NT2/D1 (cell line): ENCODE data around the gene ZNF74.

Experiments
- DNase-seq: peaks from one replicate; pipeline ENCODE4 v3.0.0-alpha.2; 2011; ENCODE audit warnings: low read depth, low spot score
- H3K27me3 ChIP-seq: 2 replicates; pipeline ENCODE4 v1.6.0; 2011; ENCODE audit warnings: mild to moderate bottlenecking; ENCODE audit not compliant: insufficient read length, insufficient read depth
- H3K36me3 ChIP-seq: 2 replicates; pipeline ENCODE4 v1.6.1; 2011; ENCODE audit warnings: mild to moderate bottlenecking, low read length, mixed read lengths; ENCODE audit not compliant: insufficient read depth, insufficient read length
- H3K4me1 ChIP-seq: 2 replicates; pipeline ENCODE4 v1.5.1; 2011; ENCODE audit not compliant: insufficient read depth, insufficient read length
- H3K4me3 ChIP-seq: 2 replicates; pipeline ENCODE4 v1.5.1; 2011; ENCODE audit warnings: low read depth; ENCODE audit not compliant: insufficient read length
- H3K9ac ChIP-seq: 2 replicates; pipeline ENCODE4 v1.6.0; 2011; ENCODE audit warnings: low read depth; ENCODE audit not compliant: insufficient read length
- H3K9me3 ChIP-seq: 2 replicates; pipeline ENCODE4 v1.5.1; 2011; ENCODE audit warnings: mild to moderate bottlenecking, low read length; ENCODE audit not compliant: insufficient read depth
- SUZ12 ChIP-seq: IDR thresholded peaks from 2 replicates; pipeline ENCODE4 v1.6.1; 2011; ENCODE audit not compliant: insufficient read length, insufficient read depth; ENCODE audit errors: extremely low read depth
- YY1 ChIP-seq: IDR thresholded peaks from 2 replicates; pipeline ENCODE4 v1.6.1; 2011; ENCODE audit not compliant: insufficient read length, insufficient read depth
- ZNF274 ChIP-seq: IDR thresholded peaks from 2 replicates; pipeline ENCODE4 v1.6.1; 2011; ENCODE audit warnings: mild to moderate bottlenecking, low read depth, low read length

ZNF74 gene

GRCh38 chr22:20437613-20438426, 43.9 kb downstream of the ZNF74 start, which contains the start of gene SCARF2:
TSS of gene SCARF2 (minus strand) at chr22:20437825. CDS start at chr22:20437754, 71 bp downstream.
- peaks cover 16% of the 10 kb centered on the region for H3K27me3 ChIP-seq

DNA sequence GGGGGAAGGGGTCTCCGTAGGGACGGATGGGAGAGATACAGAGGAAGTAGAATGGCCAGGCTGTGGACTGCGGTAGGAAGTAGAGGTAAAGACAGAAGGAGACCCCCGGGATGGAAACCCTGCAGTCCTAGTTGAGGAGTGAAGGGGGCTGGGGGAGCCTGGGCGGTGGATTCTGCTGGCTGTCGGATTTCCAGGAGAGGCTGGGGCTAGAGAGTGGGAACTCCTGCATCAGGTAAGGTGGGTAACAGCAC, 44.4 kb downstream of the ZNF74 start:
- Histone ChIP-seq H3K27me3 (peaks cover 16% of the 10 kb centered on the region), H3K9ac (peak overlapping the region; percentile 91), H3K4me3 (peak overlapping the region; percentile 68), H3K9me3 (no peaks in the 10 kb centered on the region), H3K4me1 (peaks cover 16% of the 10 kb centered on the region), H3K36me3 (peaks cover 18% of the 10 kb centered on the region)
- no peak for DNase-seq
- no peak for TF ChIP-seq ZNF274
- TF ChIP-seq SUZ12 = no peak
- TF ChIP-seq YY1 = no peak

More at GRCh38 chr22:20437613-20438426, 43.9 kb downstream of the ZNF74 start, which contains the start of gene SCARF2:
- TF ChIP-seq YY1 = no peak
- TF ChIP-seq ZNF274 = no peak
- TF ChIP-seq SUZ12 = no peak
- peak within 1 kb of the TSS; percentile 78 for H3K4me3 ChIP-seq
- peaks cover 16% of the 10 kb centered on the region for H3K4me1 ChIP-seq
- peak within 1 kb of the TSS; percentile 91 for H3K9ac ChIP-seq
- no peak for DNase-seq
- no peaks in the 10 kb centered on the region for H3K9me3 ChIP-seq
- peaks cover 18% of the 10 kb centered on the region for H3K36me3 ChIP-seq

DNA sequence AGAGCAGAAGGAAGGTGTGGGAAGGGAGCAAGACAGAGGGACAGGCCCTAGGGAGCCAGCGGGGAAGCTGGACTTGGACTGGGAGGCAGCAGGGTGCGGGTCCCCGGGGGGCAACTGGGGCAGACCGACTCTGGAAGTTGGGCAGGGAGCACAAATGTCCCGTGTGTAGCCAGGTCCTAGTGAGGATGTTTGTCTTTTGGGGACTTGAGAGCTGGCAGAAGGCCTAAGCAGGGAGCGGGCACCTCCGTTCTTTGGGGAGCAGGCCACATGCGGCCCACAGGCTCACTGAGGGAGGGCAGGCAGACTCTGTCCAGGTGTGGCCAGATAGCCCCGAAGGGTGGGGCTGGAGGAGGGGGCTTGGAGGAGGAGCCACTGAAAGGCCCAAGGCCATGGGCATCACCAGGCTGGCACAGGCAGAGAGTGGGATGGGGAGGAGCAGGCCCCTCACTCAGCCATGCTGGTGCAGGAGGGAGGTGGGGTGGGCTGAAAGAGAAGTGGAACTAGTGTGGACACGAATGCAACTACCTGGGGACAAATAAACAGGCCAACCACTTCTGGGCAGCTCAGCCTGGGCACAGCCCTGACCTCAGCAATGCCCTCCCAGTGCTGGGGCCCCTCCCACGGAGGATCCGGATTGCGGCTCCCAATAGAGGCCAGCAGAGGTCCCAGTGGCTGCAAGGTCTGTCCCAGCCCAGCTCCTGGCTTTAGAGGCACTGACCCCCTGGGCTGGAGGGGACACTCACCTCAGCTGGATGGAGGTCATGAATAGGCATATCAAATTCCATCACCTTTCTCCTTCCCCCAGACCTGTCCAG, 44.9 kb downstream of the ZNF74 start:
- Histone ChIP-seq H3K9me3 (no peaks in the 10 kb centered on the region), H3K36me3 (peaks cover 15% of the 10 kb centered on the region), H3K4me3 (peak overlapping the region; percentile 68), H3K27me3 (peaks cover 16% of the 10 kb centered on the region), H3K9ac (peak overlapping the region; percentile 91), H3K4me1 (peaks cover 16% of the 10 kb centered on the region)
- no peak for TF ChIP-seq ZNF274
- TF ChIP-seq YY1 = no peak
- no peak for TF ChIP-seq SUZ12
- DNase-seq = no peak

GRCh38 chr22:20439556-20439927, 45.6 kb downstream of the ZNF74 start:
- peaks cover 12% of the 10 kb centered on the region for H3K36me3 ChIP-seq
- no peak overlapping the region for H3K9ac ChIP-seq
- H3K9me3 ChIP-seq = no peaks in the 10 kb centered on the region
- H3K27me3 ChIP-seq = peaks cover 16% of the 10 kb centered on the region
- TF ChIP-seq YY1 (no peak), ZNF274 (no peak), SUZ12 (no peak)
- no peak for DNase-seq
- H3K4me3 ChIP-seq = no peak overlapping the region
- peaks cover 16% of the 10 kb centered on the region for H3K4me1 ChIP-seq

GRCh38 chr22:20439928-20440575, 46.1 kb downstream of the ZNF74 start:
- TF ChIP-seq ZNF274 = no peak
- TF ChIP-seq YY1 = no peak
- no peak for TF ChIP-seq SUZ12
- H3K9ac ChIP-seq = no peak overlapping the region
- no peak overlapping the region for H3K4me3 ChIP-seq
- H3K36me3 ChIP-seq = peaks cover 8% of the 10 kb centered on the region
- no peaks in the 10 kb centered on the region for H3K9me3 ChIP-seq
- peaks cover 16% of the 10 kb centered on the region for H3K4me1 ChIP-seq
- DNase-seq = no peak
- H3K27me3 ChIP-seq = peaks cover 16% of the 10 kb centered on the region

DNA sequence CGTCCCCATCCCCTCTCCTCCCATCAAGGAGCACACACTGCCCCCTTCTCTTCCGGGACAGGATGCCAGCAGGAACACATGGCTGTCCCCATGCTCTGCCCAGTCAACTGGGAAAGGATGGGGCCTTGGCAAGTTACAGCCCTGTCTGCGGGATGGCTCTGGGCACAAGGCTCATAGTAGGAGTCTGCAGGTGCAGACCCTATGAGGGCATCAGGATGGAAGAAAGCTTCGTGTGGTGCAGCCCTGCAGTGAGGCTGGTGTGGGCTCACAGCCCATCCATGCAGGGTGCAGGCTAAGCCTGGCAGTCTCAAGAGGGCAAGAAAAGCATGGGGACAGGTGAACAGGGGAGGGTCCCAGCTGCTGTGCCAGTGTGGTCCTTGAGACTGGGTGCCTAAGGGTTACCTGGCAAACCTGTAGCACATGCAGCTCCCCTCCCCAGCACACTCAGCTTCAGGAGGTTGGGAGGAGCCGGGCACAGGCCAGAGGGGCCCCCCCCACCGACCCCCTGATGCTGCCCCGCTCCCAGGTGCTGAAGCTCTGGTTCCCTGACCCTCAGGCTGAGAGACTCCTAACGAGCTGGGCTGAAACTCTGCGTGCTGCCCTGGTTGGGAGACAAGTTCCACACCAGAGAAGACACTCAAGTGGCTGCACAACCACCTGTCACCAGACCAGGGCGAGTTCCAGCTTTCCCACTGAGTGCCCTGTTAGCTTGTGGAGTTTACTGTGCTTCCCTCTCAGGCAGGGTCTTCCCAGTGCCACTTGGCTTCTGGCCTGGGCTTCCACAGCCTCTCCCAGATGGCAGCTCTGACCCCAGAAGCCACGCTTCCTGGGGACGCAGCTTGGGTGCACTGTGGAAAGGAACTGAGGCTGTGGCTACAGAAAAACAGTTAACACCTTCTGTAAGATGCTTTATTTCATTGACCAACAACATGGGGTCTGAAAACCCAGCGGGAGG, 47.0 kb downstream of the ZNF74 start:
- Histone ChIP-seq H3K9ac (no peak overlapping the region), H3K27me3 (peaks cover 16% of the 10 kb centered on the region), H3K4me1 (peaks cover 11% of the 10 kb centered on the region), H3K4me3 (no peak overlapping the region), H3K36me3 (peaks cover 5% of the 10 kb centered on the region), H3K9me3 (no peaks in the 10 kb centered on the region)
- TF ChIP-seq YY1 (no peak), SUZ12 (no peak), ZNF274 (no peak)
- DNase-seq = no peak
